NCI-H2081 (cell line): ENCODE measurements around the gene CDK1.
"Not testable (repeated sequence)": the region's sequence is repeated elsewhere in the genome, so short reads cannot be mapped to it uniquely, and the experiment has no call there.

Experiments
- DNase-seq, 2 experiments: peaks; one replicate each; lab custom pipeline; 2025; lab: John Stamatoyannopoulos, UW

CDK1 gene

GRCh38 chr10:60816628-60817397 lies 38.5 kb downstream of the CDK1 start:
- peak; percentile 53 to 59 for DNase-seq

- DNase-seq = no peak
Measured at GRCh38 chr10:60817398-60817805, 39.1 kb downstream of the CDK1 start.

- DNase-seq = no peak
Measured at GRCh38 chr10:60818134-60818770, 40.0 kb downstream of the CDK1 start.

GRCh38 chr10:60819271-60819670 lies 41.0 kb downstream of the CDK1 start:
- DNase-seq = no peak

GRCh38 chr10:60820093-60820754 lies 41.9 kb downstream of the CDK1 start:
- DNase-seq = no peak

GRCh38 chr10:60821656-60822055 lies 43.4 kb downstream of the CDK1 start:
- DNase-seq = no peak

GRCh38 chr10:60822809-60823208 lies 44.5 kb downstream of the CDK1 start:
- DNase-seq = no peak

GRCh38 chr10:60823324-60823723 lies 45.0 kb downstream of the CDK1 start:
- DNase-seq = no peak

- no peak for DNase-seq
Measured at GRCh38 chr10:60825520-60825919, 47.2 kb downstream of the CDK1 start.

GRCh38 chr10:60827791-60828488 lies 49.7 kb downstream of the CDK1 start:
- no peak for DNase-seq

- peak in 1 of 2 experiments; percentile 37 for DNase-seq
Measured at GRCh38 chr10:60828489-60828852, 50.2 kb downstream of the CDK1 start.

GRCh38 chr10:60832136-60832535 lies 53.9 kb downstream of the CDK1 start:
- DNase-seq = not testable (repeated sequence)

- no peak for DNase-seq
Measured at GRCh38 chr10:60834401-60834800, 56.1 kb downstream of the CDK1 start.

GRCh38 chr10:60835049-60835448 lies 56.8 kb downstream of the CDK1 start:
- DNase-seq = no peak

GRCh38 chr10:60841227-60841626 lies 62.9 kb downstream of the CDK1 start:
- DNase-seq = not testable (repeated sequence)

- DNase-seq = no peak
Measured at GRCh38 chr10:60842694-60843093, 64.4 kb downstream of the CDK1 start.
